GM19452 (cell line): ENCODE measurements around the gene ADAM11.
"Not testable (repeated sequence)": the region's sequence is repeated elsewhere in the genome, so short reads cannot be mapped to it uniquely, and the experiment has no call there.

ENCODE experiments used
- ATAC-seq: cut with Tn5 transposase; IDR thresholded peaks from one replicate; pipeline ENCODE4 v1.9.1; 2021; ENCODE audit not compliant: unreplicated experiment

The ADAM11 gene

DNA sequence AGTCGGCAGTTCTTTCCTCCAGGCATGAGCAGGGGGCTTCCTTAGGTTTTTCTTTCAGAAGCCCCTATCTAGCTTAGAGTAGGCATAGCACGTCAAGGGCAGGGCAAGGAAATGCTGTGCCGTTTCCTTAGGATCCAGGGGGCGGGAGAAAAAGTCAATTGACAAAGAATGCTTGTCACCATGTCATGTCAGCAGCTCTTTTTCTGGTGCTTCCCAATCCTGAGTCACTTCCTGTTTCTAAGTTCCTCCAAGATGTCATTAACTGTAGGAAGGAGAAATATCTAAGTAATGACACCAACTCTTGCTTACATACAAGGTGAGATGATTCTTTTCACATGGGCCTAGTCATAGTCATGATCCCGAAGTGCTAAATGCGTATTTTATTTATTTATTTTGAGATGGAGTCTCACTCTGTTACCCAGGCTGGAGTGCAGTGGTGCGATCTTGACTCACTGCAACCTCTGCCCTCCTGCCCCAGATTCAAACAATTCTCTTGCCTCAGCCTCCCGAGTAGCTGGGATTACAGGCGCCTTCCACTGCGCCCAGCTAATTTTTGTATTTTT is 36.1 kb downstream of the ADAM11 start:
- no peak for ATAC-seq

DNA sequence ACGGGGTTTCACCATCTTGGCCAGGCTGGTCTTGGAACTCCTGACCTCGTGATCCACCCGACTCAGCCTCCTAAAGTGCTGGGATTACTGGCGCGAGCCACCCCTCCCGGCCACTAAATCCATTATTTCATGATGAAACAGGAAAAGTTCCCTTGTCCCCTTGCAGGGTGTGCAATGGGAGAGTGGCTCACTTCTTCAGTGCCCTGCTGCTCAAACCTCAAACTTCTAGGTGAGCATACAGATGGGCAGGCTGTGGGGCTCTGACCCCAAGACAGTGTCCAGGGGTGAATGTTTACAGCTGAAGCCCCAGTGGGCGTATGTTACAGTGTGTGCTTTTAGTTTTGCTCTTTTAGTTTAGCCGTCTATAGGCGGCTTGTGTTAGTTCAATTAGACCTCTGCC is 36.6 kb downstream of the ADAM11 start:
- no peak for ATAC-seq

DNA sequence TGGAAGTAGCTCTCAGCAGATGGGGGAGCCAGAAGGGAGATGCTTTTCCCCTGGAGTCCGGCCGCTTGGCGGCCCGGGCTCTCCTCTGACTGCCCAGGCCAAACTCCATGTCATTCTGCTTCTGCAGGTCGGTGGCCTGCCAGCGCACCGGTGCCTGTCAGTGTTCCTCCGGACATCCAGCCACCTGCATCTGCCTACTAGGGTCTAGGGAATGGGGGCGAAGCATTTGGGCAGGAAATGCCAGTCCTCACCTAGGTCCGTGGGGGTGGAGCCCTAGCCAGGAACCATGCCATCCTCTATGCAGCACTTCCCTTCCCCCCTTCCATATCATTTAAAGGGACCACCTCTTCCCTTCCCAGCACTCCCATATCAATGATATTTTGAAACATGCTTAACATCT is 37.1 kb downstream of the ADAM11 start:
- ATAC-seq = no peak

GRCh38 chr17:44796731-44797130 is 37.9 kb downstream of the ADAM11 start:
- ATAC-seq = no peak

- no peak for ATAC-seq
These were observed 39.0 kb downstream of the ADAM11 start for GRCh38 chr17:44797802-44798201.

GRCh38 chr17:44798356-44798755 is 39.6 kb downstream of the ADAM11 start:
- no peak for ATAC-seq

- ATAC-seq = no peak
These were observed 43.1 kb downstream of the ADAM11 start for GRCh38 chr17:44801880-44802279.

DNA sequence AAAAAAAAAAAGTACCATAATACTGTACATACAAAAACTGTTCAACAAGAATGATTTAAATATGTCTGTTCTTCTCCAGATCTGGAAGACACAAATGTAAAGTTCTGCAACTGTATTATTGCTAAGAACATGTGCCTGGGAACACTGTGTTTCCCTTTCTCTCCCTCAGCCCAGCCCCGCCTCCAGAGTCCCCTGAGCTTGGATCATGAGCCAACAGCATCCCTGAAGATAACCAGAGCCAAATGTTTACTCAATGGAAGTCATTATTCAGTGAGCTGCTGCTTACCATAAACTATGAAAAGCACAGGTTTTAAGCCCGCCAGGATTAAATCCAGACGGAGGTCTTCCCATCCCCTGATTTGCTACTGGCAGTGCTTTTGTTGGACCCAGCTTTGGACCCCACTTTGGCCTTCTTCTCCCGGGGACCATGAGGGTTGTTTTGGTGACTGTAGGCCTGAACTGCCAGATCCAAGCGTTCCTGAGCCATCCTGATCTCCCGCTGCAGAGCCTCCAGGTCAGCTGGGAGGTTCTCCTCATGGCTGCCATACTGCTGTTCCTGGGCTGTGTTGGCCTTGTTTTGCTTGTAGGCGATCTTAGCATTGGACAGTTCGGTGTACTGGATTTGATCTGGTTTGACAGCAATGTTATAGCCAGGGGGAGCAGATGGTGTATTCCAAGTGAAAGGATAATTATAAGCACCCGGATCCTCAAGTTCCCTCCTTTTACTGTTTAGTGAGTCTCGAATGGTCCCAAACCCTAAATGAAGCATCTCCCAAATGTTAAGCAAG is 45.7 kb downstream of the ADAM11 start:
- no peak for ATAC-seq

DNA sequence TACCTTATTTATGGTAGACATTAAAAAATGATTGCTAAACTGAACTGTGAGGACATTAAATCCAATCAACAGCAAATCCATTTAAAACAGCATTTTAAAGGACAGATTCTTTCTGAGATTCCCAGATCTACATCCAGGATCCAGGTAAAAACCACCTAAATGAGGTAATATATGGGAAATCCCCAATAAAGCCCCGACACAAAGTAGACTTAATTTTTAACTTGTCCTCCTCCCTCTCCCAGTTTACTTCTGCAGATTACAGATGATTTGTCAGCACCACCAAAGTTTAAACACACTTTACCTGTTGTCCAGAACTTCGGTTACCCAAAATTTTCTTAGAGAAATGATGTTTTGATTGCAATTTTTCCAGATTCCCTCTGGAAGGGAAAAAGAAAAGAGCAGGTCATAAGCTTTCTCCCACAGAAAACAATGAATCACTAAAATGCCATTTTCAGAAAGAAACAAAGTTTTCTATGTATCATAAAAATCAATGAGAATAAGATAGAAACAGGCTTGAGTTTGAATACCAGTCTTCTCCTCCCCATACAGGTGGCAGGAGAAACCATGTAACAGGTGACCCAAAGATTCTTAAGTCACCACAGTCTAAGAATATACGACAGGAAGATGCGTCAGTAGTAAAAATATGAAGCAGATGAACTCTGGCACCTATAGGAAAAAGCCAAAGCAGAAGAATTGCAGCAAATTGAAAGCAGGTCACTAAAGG is 48.5 kb downstream of the ADAM11 start:
- no peak for ATAC-seq

- no peak for ATAC-seq
These were observed 49.0 kb downstream of the ADAM11 start for GRCh38 chr17:44807817-44808155.

- no peak for ATAC-seq
These were observed 49.4 kb downstream of the ADAM11 start for GRCh38 chr17:44808156-44808555.

GRCh38 chr17:44808656-44809388 is 50.0 kb downstream of the ADAM11 start:
- ATAC-seq = not testable (repeated sequence)

DNA sequence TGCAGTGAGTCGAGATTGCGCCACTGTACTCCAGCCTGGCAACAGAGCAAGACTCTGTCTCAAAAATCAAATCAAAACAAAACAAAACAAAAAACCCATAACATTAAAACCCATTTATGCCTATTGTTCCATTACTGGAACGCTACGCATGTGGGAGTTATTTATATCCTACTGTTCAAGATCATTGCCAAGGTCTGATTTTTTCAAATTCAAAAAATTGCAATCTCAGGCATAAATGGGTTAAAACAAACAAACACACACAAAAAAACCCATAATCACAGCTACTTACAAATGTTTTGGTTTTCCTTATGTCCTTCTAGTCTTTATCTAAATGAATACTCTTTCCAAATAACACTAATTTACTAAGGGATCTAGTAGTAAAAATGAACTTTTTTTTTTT is 53.5 kb downstream of the ADAM11 start:
- no peak for ATAC-seq

GRCh38 chr17:44818508-44818907 is 59.7 kb downstream of the ADAM11 start:
- not testable (repeated sequence) for ATAC-seq

- ATAC-seq = no peak
These were observed 61.9 kb downstream of the ADAM11 start for GRCh38 chr17:44820631-44821212.

- not testable (repeated sequence) for ATAC-seq
These were observed 66.4 kb downstream of the ADAM11 start for GRCh38 chr17:44825236-44825635.

DNA sequence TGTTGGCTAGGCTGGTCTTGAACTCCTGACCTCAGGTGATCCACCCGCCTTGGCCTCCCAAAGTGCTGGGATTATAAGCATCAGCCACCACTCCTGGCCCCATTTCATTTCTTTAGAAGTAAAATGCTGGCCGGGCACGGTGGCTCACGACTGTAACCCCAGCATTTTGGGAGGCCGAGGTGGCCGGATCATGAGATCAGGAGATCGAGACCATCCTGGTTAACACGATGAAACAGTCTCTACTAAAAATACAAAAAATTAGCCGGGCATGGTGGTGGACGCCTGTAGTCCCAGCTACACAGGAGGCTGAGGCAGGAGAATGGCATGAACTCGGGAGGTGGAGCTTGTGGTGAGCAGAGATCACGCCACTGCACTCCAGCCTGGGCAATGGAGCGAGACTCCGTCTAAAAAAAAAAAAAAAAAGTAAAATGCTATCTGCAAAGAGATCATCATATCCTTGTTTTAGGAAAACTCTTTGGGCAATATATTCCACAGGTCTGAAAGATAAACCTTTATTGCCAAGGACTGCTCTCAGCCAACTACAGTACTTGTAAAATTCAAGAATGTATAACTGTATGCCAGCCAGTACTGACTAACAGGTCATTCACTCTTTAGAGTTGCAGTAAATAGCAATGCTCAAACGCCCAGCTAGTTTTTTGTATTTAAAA is 67.5 kb downstream of the ADAM11 start:
- ATAC-seq = no peak

DNA sequence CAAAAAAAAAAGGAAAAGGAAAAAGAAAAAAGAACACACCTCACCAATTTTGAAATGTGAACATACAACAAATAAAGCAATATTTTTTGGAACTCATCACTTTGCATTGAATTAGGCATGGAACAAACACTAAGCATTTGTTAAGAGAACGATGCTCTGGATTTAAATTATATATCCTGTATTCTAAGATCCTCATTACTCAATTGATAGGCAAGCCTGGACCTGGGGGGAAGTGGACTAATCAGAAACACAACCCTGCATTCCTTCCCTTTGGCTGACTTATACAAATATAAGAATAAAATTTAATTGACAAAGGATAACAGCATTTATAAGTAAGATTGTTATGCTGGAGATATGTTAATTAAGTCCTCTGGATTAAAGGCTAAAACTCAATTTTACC is 69.1 kb downstream of the ADAM11 start:
- no peak for ATAC-seq

GRCh38 chr17:44828919-44829522 is 70.2 kb downstream of the ADAM11 start:
- ATAC-seq = no peak
